Smooth muscle cell of the brain vasculature (primary cell): ENCODE measurements around the gene SALL2.

Experiments used
- DNase-seq: peaks from one replicate; pipeline ENCODE4 v3.0.0-alpha.2; 2012; ENCODE audit warnings: low read depth, low spot score

The SALL2 gene

DNA sequence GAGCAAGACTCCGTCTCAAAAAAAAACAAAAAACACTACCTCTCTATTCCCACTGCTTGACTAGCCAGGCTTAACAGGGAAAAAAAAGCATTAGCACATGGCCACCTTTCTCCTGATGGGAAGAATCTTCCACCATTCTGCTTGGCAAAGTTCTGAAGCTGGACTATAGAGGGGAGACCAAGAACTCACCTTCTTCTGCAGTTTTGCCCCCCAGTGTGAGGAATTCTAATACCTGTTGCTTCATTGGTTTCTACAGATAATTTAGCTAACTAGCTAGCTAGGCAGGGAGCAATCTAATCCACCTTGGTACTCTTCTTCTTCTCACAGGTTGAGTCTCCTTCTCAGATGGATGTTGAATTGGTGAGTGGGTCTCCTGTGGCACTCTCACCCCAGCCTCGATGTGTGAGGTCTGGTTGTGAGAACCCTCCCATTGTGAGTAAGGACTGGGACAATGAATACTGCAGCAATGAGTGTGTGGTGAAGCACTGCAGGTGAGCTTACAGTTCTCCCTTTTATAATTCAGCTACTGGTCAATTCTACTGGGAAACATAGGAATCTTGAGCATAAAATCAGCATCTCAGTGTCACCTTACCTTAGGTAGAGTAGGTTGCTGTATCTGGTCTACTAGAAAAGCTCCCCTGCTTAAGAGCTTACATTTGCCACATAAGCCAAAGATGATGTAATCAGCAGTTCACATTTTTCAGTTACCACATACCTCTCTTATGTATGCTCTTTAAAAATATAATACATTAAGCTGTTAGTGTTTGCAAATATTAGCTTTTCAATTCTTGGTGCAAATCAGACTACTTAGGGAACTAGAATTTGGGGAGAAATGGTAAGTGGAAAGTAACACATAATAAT is 31.0 kb downstream of the SALL2 start:
- no peak for DNase-seq

DNA sequence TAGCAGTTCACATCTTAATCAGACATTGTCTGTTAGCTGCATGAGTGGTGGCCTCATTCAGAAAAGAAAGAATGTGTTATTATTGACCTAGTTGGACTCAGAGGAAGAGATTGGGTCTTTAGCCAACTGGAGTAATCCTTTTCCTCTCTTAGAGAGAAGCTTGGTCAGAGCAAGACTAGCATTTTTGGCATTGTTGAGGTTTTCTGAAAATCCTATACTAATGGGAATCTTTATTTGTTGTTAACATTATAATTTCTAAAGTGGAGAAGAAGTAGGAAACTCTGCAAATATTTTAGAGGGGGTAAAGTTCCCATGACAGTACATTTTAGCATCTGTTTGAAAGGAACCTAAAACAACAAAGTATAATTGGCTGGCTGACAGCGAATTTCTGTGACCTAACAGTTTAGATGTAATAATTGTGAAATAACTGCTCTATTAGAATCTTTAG is 39.5 kb downstream of the SALL2 start:
- no peak for DNase-seq

DNA sequence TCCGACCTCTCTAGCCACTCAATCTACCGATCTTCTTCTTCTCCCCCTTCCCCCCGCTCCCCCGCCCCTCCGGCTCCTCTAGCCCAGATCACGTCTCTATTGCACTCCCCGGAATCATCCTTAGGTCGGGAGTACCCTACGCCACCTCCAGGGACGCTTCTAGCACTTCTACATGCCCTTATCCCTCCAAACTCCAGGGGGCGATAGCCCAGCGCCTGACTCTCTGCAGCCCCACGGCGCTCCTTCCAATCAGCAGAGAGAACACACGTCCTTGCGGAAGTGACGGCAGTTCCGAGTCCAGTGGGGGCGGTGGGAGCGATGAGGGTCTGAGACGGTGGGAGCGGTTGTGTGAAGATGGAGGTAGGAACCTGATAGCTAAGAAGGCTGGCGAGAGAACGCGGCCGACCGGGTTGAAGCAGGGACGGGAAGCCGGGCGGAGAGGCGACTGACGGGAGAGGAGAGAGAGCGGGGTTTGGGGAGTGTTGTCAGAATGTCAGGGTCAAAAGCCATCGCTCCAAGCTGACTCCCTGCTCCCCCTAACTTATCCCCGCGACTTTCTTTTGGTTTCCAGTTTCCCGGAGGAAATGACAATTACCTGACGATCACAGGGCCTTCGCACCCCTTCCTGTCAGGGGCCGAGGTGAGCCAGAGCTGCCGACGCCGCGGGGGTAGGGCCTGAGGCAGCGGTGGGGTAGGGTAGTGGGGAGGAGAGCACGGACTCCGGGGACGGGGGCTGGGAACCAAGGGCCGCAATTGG is 49.0 kb downstream of the SALL2 start, which contains the start of the genes RAB2B and TOX4:
RAB2B (minus strand) TSS at position 35 of the 757 bp plus-strand sequence. CDS start 87 bp downstream, outside the sequence.
TOX4 (plus strand) TSS at position 271 of the 757 bp plus-strand sequence; CDS start at position 355, 84 bp downstream.
- DNase-seq = peak; percentile 98

DNA sequence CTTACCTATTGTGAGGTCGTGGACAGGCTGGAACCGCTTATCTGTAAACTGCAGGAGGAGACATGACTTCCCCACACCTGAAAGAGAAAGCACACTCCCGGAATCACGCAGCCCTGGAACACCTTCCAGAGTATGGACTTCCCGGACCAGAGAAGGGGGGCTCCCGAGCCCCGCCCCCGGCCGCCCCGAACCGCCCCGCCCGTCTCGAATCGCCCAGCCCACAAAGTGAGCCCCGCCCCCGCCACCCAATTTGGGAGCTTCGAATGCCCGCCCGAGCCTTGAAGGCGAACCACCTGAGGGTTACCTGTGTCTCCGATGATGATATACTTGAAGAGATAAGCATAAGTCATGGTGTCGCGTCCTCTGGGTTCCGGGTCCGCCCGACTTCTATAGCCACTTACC is 49.6 kb downstream of the SALL2 start:
- no peak for DNase-seq

DNA sequence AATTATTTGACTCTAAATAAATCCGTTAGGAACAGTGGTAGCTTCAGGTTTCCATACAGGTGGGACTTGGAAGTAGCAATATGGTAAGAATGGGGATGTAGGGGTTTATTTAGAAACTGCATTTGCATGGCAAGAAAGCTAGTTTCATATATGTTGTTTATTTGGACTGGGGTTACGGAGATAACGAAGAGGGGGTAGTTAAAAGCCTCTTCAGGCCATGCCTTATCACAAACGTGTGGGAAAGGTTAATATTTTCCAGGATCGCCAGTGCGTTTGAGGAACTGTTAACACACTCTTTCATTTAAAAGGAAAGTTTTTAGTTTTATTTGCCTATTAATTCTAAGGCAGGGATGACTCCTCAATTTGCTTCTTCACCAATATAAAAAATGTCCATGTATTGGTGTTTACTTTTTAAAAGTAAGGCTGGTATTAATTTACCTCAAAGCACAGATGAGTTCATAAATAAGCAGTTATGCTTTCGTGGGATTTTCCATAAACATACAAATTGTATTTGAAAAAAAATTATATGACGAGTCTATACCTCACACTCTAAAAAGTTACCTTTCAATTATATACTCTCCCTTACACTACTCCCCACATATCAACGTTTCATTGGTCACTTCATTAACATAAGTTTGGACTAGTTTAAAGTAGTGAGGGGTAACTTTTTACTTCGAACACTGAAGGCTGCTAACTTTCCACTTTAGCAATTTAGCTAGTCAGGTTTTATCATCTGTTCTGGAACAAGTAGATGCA is 50.2 kb downstream of the SALL2 start:
- no peak for DNase-seq
